ENCODE measurements around the gene VAMP5. TPM values are rescaled to one million over a fixed set of nuclear protein-coding genes. Genes with fewer than 3 reads are reported as not detected.

Gene VAMP5
- total RNA-seq, 1 donor from 2014 or later = 47.3 TPM

GRCh38 chr2:85585781-85586105 is 1.5 kb downstream of the VAMP5 start:
- TF ChIP-seq, protein P1, sequence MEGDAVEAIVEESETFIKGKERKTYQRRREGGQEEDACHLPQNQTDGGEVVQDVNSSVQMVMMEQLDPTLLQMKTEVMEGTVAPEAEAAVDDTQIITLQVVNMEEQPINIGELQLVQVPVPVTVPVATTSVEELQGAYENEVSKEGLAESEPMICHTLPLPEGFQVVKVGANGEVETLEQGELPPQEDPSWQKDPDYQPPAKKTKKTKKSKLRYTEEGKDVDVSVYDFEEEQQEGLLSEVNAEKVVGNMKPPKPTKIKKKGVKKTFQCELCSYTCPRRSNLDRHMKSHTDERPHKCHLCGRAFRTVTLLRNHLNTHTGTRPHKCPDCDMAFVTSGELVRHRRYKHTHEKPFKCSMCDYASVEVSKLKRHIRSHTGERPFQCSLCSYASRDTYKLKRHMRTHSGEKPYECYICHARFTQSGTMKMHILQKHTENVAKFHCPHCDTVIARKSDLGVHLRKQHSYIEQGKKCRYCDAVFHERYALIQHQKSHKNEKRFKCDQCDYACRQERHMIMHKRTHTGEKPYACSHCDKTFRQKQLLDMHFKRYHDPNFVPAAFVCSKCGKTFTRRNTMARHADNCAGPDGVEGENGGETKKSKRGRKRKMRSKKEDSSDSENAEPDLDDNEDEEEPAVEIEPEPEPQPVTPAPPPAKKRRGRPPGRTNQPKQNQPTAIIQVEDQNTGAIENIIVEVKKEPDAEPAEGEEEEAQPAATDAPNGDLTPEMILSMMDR (IDR thresholded peaks at IDR 0.05; ENCODE audit: borderline replicate concordance) = no peak
- Histone ChIP-seq H3K9me3 (replicated peaks) (no peaks in the 10 kb centered on the region), H3K27ac (replicated peaks) (peak overlapping the region; percentile 94), H3K4me3 (peak overlapping the region; percentile 79), H3K36me3 (no peaks in the 10 kb centered on the region), H3K27me3 (ENCODE audit: low read depth) (no peaks in the 10 kb centered on the region), H3K4me1 (peaks cover 76% of the 10 kb centered on the region)
- intact Hi-C loops (cut with micrococcal nuclease) = no loop called here
- no peak for DNase-seq

DNA sequence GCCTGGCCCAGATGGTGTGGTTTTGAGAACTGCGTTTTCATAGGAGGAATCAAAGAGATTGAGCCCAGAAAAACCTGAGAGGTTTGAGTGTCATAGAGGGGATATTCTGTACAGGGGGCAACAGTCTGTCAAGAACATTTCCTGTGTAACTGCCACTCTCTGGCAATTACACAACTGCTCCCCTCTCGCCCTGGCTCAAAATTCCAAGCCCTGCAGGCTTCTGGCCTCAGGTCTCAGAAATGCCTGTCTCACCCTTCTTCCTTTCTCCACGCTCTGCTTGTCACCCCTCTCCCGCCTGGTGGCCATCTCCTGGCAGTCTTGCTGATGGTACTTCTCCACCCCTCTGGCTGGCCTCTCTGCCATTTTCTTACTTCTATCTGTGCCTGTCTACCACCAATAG is 4.0 kb downstream of the VAMP5 start:
- peak overlapping the region; percentile 94 for H3K27ac ChIP-seq (replicated peaks)
- DNase-seq = no peak
- no peaks in the 10 kb centered on the region for H3K27me3 ChIP-seq (ENCODE audit: low read depth)
- TF ChIP-seq, protein P1 (IDR thresholded peaks at IDR 0.05; ENCODE audit: borderline replicate concordance) = no peak
- no peaks in the 10 kb centered on the region for H3K36me3 ChIP-seq
- H3K9me3 ChIP-seq (replicated peaks) = no peaks in the 10 kb centered on the region
- H3K4me1 ChIP-seq = peaks cover 97% of the 10 kb centered on the region
- H3K4me3 ChIP-seq = no peak overlapping the region
- intact Hi-C loops (cut with micrococcal nuclease) = no loop called here

DNA sequence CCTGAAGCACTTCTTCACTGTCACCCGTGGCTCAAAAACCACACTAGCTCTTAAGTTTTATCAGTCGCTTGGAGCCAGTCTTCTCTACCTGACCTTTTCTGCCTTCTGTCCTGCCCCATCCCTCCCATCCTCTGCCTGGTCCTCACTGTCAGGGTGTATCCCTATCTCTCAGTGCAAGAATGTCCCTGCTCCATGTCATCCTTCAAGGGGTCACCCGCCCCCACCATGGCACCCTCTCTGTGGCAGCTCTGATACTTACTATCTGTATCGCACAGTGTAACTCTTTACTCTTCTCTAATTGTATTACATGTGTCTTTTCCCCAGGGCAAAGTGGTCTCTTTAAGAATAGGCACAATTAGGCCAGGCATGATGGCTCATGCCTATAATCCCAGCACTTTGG is 4.4 kb downstream of the VAMP5 start:
- no peak for DNase-seq
- Histone ChIP-seq H3K9me3 (replicated peaks) (no peaks in the 10 kb centered on the region), H3K4me1 (peaks cover 92% of the 10 kb centered on the region), H3K36me3 (no peaks in the 10 kb centered on the region), H3K4me3 (no peak overlapping the region), H3K27me3 (ENCODE audit: low read depth) (no peaks in the 10 kb centered on the region), H3K27ac (replicated peaks) (peak overlapping the region; percentile 94)
- intact Hi-C loops (cut with micrococcal nuclease) = no loop called here
- TF ChIP-seq, protein P1 (IDR thresholded peaks at IDR 0.05; ENCODE audit: borderline replicate concordance) = no peak

- TF ChIP-seq, protein P1 (IDR thresholded peaks at IDR 0.05; ENCODE audit: borderline replicate concordance) = no peak
- H3K27ac ChIP-seq (replicated peaks) = peak overlapping the region; percentile 94
- H3K9me3 ChIP-seq (replicated peaks) = no peaks in the 10 kb centered on the region
- H3K4me3 ChIP-seq = no peak overlapping the region
- H3K36me3 ChIP-seq = no peaks in the 10 kb centered on the region
- intact Hi-C loops (cut with micrococcal nuclease) = no loop called here
- peak; percentile 50 for DNase-seq
- H3K27me3 ChIP-seq (ENCODE audit: low read depth) = no peaks in the 10 kb centered on the region
- peaks cover 90% of the 10 kb centered on the region for H3K4me1 ChIP-seq
Measured at GRCh38 chr2:85589181-85589580, 5.0 kb downstream of the VAMP5 start.

- peak overlapping the region; percentile 9 for H3K4me3 ChIP-seq
Measured at GRCh38 chr2:85589982-85590791, 6.0 kb downstream of the VAMP5 start.

More at GRCh38 chr2:85589982-85590791, 6.0 kb downstream of the VAMP5 start:
- TF ChIP-seq, protein P1 (IDR thresholded peaks at IDR 0.05; ENCODE audit: borderline replicate concordance) = no peak
- Histone ChIP-seq H3K9me3 (replicated peaks) (no peaks in the 10 kb centered on the region), H3K27ac (replicated peaks) (peak overlapping the region; percentile 94), H3K27me3 (ENCODE audit: low read depth) (no peaks in the 10 kb centered on the region), H3K36me3 (no peaks in the 10 kb centered on the region), H3K4me1 (peaks cover 89% of the 10 kb centered on the region)
- intact Hi-C loops (cut with micrococcal nuclease) = no loop called here
- DNase-seq = no peak

Measured in left ventricle myocardium inferior (tissue), 1 donor.